PC-9 (cell line): Measurements from ENCODE around the gene MTMR4. TPM values are rescaled to one million over a fixed set of nuclear protein-coding genes. Genes with fewer than 3 reads are reported as not detected.

Source experiments
- BruUV-seq: library from RNA; stranded (reverse); fragments of 400-500 nt; replicated peaks from 2 replicates; lab custom pipeline; 2021; lab: Mats Ljungman, UMichigan
- CTCF ChIA-PET: fragments of 300-600 bp; sonication (Branson Sonifier 250); formaldehyde crosslinking; loops from one replicate; lab custom pipeline; 2022; ENCODE audit warnings: antibody characterized with exemption; lab: Charles Lee
- POLR2A ChIA-PET: fragments of 300-600 bp; sonication (Branson Sonifier 250); formaldehyde crosslinking; loops from one replicate; lab custom pipeline; 2022; ENCODE audit warnings: antibody characterized with exemption; ENCODE audit not compliant: unreplicated experiment; lab: Charles Lee
- DNase-seq, 2 experiments: peaks; one replicate each; pipeline versions ENCODE4 v3.0.0 to v3.0.0-alpha.2; 2015 to 2022; ENCODE audit warnings: mixed read lengths in 1 of 2
- H2AFZ ChIP-seq: fragments of 200-600 bp; sonication (generic); 2 replicates; pipeline ENCODE4 v1.8.1; 2017; ENCODE audit warnings: antibody characterized with exemption
- H3F3A ChIP-seq: fragments of 200-600 bp; sonication (generic); 2 replicates; pipeline ENCODE4 v1.8.1; 2017; ENCODE audit warnings: antibody characterized with exemption, mild to moderate bottlenecking, low read depth; ENCODE audit not compliant: insufficient read depth
- H3K27ac ChIP-seq: fragments of 200-600 bp; sonication (generic); 2 replicates; pipeline ENCODE4 v1.6.1; 2016; ENCODE audit warnings: mixed run types
- H3K27me3 ChIP-seq: fragments of 200-600 bp; sonication (generic); 2 replicates; pipeline ENCODE4 v1.6.1; 2016; ENCODE audit warnings: low read depth, mixed run types; ENCODE audit not compliant: insufficient read depth
- H3K36me3 ChIP-seq: fragments of 200-600 bp; sonication (generic); 2 replicates; pipeline ENCODE4 v1.6.1; 2016; ENCODE audit warnings: low read depth, mixed run types
- H3K4me1 ChIP-seq: fragments of 200-600 bp; sonication (generic); replicated peaks from 2 replicates; pipeline ENCODE4 v1.6.1; 2016; ENCODE audit warnings: mixed run types; ENCODE audit not compliant: insufficient read depth
- H3K4me2 ChIP-seq: fragments of 200-600 bp; sonication (generic); 2 replicates; pipeline ENCODE4 v1.6.1; 2017; ENCODE audit warnings: mixed run types
- H3K4me3 ChIP-seq: fragments of 200-600 bp; sonication (generic); 2 replicates; pipeline ENCODE4 v1.6.1; 2016; ENCODE audit warnings: mixed run types
- H3K79me2 ChIP-seq: fragments of 200-600 bp; sonication (generic); 2 replicates; pipeline ENCODE4 v1.6.1; 2017; ENCODE audit warnings: low read depth, mixed run types
- H3K9me2 ChIP-seq: fragments of 200-600 bp; sonication (generic); 2 replicates; pipeline ENCODE4 v1.8.1; 2017; ENCODE audit warnings: mild to moderate bottlenecking; ENCODE audit not compliant: insufficient read depth
- H3K9me3 ChIP-seq: fragments of 200-600 bp; sonication (generic); 2 replicates; pipeline ENCODE4 v1.8.1; 2016; ENCODE audit warnings: low read depth; ENCODE audit not compliant: insufficient read depth
- H4K20me1 ChIP-seq: fragments of 200-600 bp; sonication (generic); 2 replicates; pipeline ENCODE4 v1.8.1; 2017; ENCODE audit not compliant: insufficient read depth
- CTCF ChIP-seq: fragments of 200-600 bp; sonication (generic); conservative IDR thresholded peaks from 2 replicates; pipeline ENCODE4 v1.6.1; 2017; ENCODE audit warnings: mixed run types, antibody characterized with exemption, mild to moderate bottlenecking, moderate library complexity
- EZH2 ChIP-seq: fragments of 200-600 bp; sonication (generic); IDR thresholded peaks from 2 replicates; pipeline ENCODE4 v1.8.0; 2017; ENCODE audit warnings: antibody characterized with exemption, low read depth
- intact Hi-C: fragments of 100-400 bp; cut with micrococcal nuclease; formaldehyde crosslinking; loops from one replicate; pipeline ENCODE4 v1.10.0; 2022; ENCODE audit not compliant: unreplicated experiment
- total RNA-seq: library from RNA; stranded (reverse); gene quantifications from 2 replicates; pipeline ENCODE4 v1.2.3, GENCODE V29; 2021

MTMR4 gene
- total RNA-seq, 1 experiment from 2014 or later: 35.1 TPM

- H4K20me1 ChIP-seq: no peaks in the 10 kb centered on the region
- DNase-seq: no peak
- no peak overlapping the region for H3K4me2 ChIP-seq
- H3F3A ChIP-seq: peaks cover 13% of the 10 kb centered on the region; the same call in 1 of the 2 replicates
- no peak overlapping the region for H3K4me3 ChIP-seq
- no peak overlapping the region for H2AFZ ChIP-seq
- no peak overlapping the region for H3K27ac ChIP-seq
- no peaks in the 10 kb centered on the region for H3K9me2 ChIP-seq
- ChIA-PET POLR2A (interaction anchor here (0.6 kb wide), 1 partner anchor 392 kb away, joined by 3 read pairs; no protein-coding TSS in a partner anchor), CTCF (no interaction called here)
- BruUV-seq: no TSS peak
- H3K4me1 ChIP-seq: peaks cover 15% of the 10 kb centered on the region
- peaks cover 15% of the 10 kb centered on the region for H3K27me3 ChIP-seq
- no peaks in the 10 kb centered on the region for H3K79me2 ChIP-seq
- TF ChIP-seq CTCF: no peak
- no peak for TF ChIP-seq EZH2
- no peaks in the 10 kb centered on the region for H3K9me3 ChIP-seq
- no peaks in the 10 kb centered on the region for H3K36me3 ChIP-seq
- intact Hi-C loops: no loop called here
Observed at GRCh38 chr17:58538811-58539409, 24.5 kb upstream of the MTMR4 start.

GRCh38 chr17:58537266-58537665 is 22.8 kb upstream of the MTMR4 start:
- ChIA-PET CTCF (no interaction called here), POLR2A (no interaction called here)
- no peak overlapping the region for H3K4me3 ChIP-seq
- no TSS peak for BruUV-seq
- H3K27ac ChIP-seq: no peak overlapping the region
- no peaks in the 10 kb centered on the region for H3K9me3 ChIP-seq
- H3K79me2 ChIP-seq: no peaks in the 10 kb centered on the region
- no peaks in the 10 kb centered on the region for H3K36me3 ChIP-seq
- intact Hi-C loops: no loop called here
- no peaks in the 10 kb centered on the region for H3K9me2 ChIP-seq
- H3F3A ChIP-seq: peaks cover 13% of the 10 kb centered on the region; the same call in 1 of the 2 replicates
- TF ChIP-seq EZH2: no peak
- no peak for TF ChIP-seq CTCF
- no peaks in the 10 kb centered on the region for H4K20me1 ChIP-seq
- DNase-seq: no peak
- peaks cover 7% of the 10 kb centered on the region for H3K27me3 ChIP-seq
- no peak overlapping the region for H3K4me2 ChIP-seq
- H3K4me1 ChIP-seq: peaks cover 15% of the 10 kb centered on the region
- no peak overlapping the region for H2AFZ ChIP-seq

GRCh38 chr17:58536542-58536941 is 22.1 kb upstream of the MTMR4 start:
- H2AFZ ChIP-seq: no peak overlapping the region
- no peak overlapping the region for H3K4me3 ChIP-seq
- intact Hi-C loops: no loop called here
- no peaks in the 10 kb centered on the region for H3K36me3 ChIP-seq
- no peak overlapping the region for H3K4me2 ChIP-seq
- ChIA-PET POLR2A (no interaction called here), CTCF (interaction anchor here (0.6 kb wide), 1 partner anchor 162 kb away, joined by 7 read pairs; no protein-coding TSS in a partner anchor)
- no peaks in the 10 kb centered on the region for H3K9me3 ChIP-seq
- DNase-seq: no peak
- no peak overlapping the region for H3K27ac ChIP-seq
- H3K79me2 ChIP-seq: no peaks in the 10 kb centered on the region
- BruUV-seq: no TSS peak
- H3K4me1 ChIP-seq: peaks cover 15% of the 10 kb centered on the region
- no peak for TF ChIP-seq CTCF
- no peak for TF ChIP-seq EZH2
- H3F3A ChIP-seq: peaks cover 13% of the 10 kb centered on the region; the same call in 1 of the 2 replicates
- no peaks in the 10 kb centered on the region for H4K20me1 ChIP-seq
- peaks cover 11% of the 10 kb centered on the region for H3K27me3 ChIP-seq
- no peaks in the 10 kb centered on the region for H3K9me2 ChIP-seq
